ENCODE data around the gene PPP2R2C.

DNA sequence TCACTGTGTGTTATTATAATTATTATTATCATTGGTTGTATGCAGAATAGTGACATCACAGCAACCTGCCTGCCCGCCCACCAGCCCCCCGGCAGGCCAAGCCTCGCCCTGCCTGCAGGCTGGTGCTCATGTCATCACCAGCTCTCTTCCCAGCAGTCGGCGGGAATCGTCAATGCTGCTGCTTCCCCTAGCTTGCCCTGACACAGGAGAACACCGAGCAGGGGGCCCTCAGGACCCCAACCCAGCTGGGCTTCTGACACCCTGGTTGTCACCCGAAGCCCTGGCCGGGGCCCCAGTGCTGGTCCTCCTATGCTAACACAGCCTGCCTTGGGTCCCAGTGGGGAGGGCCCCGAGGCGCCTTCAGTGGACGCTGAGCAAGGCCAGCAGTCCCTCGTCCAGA, 100.6 kb downstream of the PPP2R2C start:
- TF ChIP-seq EZH2 (IDR thresholded peaks at IDR 0.05; ENCODE audit: insufficient read depth, poor library complexity, severe bottlenecking) (no peak), EZH2phosphoT487 (IDR thresholded peaks at IDR 0.05; ENCODE audit: insufficient read depth, low read depth) (no peak)
